HUDEP-2 (cell line): ENCODE results near the gene AKAP8L.
"Not testable (repeated sequence)": the region's sequence is repeated elsewhere in the genome, so short reads cannot be mapped to it uniquely, and the experiment has no call there.

Source experiments
- DNase-seq, 76 experiments: peaks; one replicate each; lab custom pipeline; 2025; ENCODE audit not compliant: unreplicated experiment in 76 of 76; lab: John Stamatoyannopoulos, UW

The AKAP8L gene

GRCh38 chr19:15360015-15360414 is 58.8 kb downstream of the AKAP8L start:
- not testable (repeated sequence) for DNase-seq

- no peak for DNase-seq
Measured at GRCh38 chr19:15358918-15359317, 59.9 kb downstream of the AKAP8L start.

- no peak for DNase-seq
Measured at GRCh38 chr19:15357906-15358305, 60.9 kb downstream of the AKAP8L start.

- no peak for DNase-seq
Measured at GRCh38 chr19:15354566-15355296, 64.1 kb downstream of the AKAP8L start.

GRCh38 chr19:15353908-15354307 is 64.9 kb downstream of the AKAP8L start:
- no peak for DNase-seq

- not testable (repeated sequence) for DNase-seq
Measured at GRCh38 chr19:15352535-15352934, 66.3 kb downstream of the AKAP8L start.

GRCh38 chr19:15341328-15341727 is 77.5 kb downstream of the AKAP8L start:
- not testable (repeated sequence) for DNase-seq

- no peak for DNase-seq
Measured at GRCh38 chr19:15340086-15340485, 78.7 kb downstream of the AKAP8L start.

- DNase-seq = no peak
Measured at GRCh38 chr19:15337202-15337601, 81.6 kb downstream of the AKAP8L start.

GRCh38 chr19:15335992-15336391 is 82.8 kb downstream of the AKAP8L start:
- DNase-seq = not testable (repeated sequence)

GRCh38 chr19:15332311-15332996 is 86.3 kb downstream of the AKAP8L start, which contains the start of gene BRD4:
Gene BRD4, minus strand, starts transcription at chr19:15332539. Its CDS starts 59,440 bp downstream, at chr19:15273099.
- DNase-seq = peak in 61 of 76 experiments; percentile 23 to 83 (median 61)

GRCh38 chr19:15331419-15332310 is 87.1 kb downstream of the AKAP8L start:
- peak in 42 of 76 experiments; percentile 13 to 69 (median 40) for DNase-seq

- DNase-seq = no peak
Measured at GRCh38 chr19:15330801-15331418, 87.9 kb downstream of the AKAP8L start.
